GM06990 (cell line): ENCODE measurements around the gene PON2.

Experiments
- DNase-seq: peaks from one replicate; pipeline ENCODE4 v3.0.0-alpha.2; 2011; ENCODE audit not compliant: insufficient read length; ENCODE audit errors: extremely low read depth
- H3K27me3 ChIP-seq: replicated peaks from 2 replicates; pipeline ENCODE4 v1.6.0; 2011; ENCODE audit warnings: low read length; ENCODE audit not compliant: control insufficient read depth, insufficient read depth
- H3K36me3 ChIP-seq: 2 replicates; pipeline ENCODE4 v1.5.1; 2011; ENCODE audit warnings: low read length; ENCODE audit not compliant: control insufficient read depth, insufficient read depth
- H3K4me3 ChIP-seq: replicated peaks from 2 replicates; pipeline ENCODE4 v1.5.1; 2011; ENCODE audit warnings: low read depth, mild to moderate bottlenecking, control low read depth, low read length
- TF ChIP-seq, protein P1 (sequence below): IDR thresholded peaks from 2 replicates; pipeline ENCODE4 v1.5.1; 2011; ENCODE audit warnings: low read length, control low read depth, mild to moderate bottlenecking, inconsistent platforms; ENCODE audit not compliant: insufficient read depth, poor library complexity, severe bottlenecking

PON2 gene

GRCh38 chr7:95436407-95436806, 1.6 kb upstream of the PON2 start:
- no peak for DNase-seq
- TF ChIP-seq, protein P1, sequence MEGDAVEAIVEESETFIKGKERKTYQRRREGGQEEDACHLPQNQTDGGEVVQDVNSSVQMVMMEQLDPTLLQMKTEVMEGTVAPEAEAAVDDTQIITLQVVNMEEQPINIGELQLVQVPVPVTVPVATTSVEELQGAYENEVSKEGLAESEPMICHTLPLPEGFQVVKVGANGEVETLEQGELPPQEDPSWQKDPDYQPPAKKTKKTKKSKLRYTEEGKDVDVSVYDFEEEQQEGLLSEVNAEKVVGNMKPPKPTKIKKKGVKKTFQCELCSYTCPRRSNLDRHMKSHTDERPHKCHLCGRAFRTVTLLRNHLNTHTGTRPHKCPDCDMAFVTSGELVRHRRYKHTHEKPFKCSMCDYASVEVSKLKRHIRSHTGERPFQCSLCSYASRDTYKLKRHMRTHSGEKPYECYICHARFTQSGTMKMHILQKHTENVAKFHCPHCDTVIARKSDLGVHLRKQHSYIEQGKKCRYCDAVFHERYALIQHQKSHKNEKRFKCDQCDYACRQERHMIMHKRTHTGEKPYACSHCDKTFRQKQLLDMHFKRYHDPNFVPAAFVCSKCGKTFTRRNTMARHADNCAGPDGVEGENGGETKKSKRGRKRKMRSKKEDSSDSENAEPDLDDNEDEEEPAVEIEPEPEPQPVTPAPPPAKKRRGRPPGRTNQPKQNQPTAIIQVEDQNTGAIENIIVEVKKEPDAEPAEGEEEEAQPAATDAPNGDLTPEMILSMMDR: no peak
- H3K36me3 ChIP-seq: no peaks in the 10 kb centered on the region
- H3K27me3 ChIP-seq: no peaks in the 10 kb centered on the region
- H3K4me3 ChIP-seq: no peak overlapping the region

DNA sequence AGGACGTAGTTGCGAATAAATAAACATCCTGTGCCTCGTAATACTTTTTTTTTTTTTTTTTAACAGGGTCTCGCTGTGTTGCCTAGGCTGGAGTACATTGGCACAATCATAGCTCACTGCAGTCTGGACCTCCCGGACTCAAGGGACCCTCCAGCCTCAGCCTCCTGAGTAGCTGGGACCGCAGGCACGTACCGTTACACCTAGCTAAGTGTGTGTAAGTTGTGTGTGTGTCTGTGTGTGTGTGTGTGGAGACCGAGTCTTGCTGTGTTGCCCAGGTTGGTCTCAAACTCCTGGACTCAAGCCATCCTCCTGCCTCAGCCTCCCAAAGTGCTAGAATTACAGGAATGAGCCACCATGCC, 573 bp upstream of the PON2 start:
- Histone ChIP-seq H3K27me3 (no peaks in the 10 kb centered on the region), H3K36me3 (no peaks in the 10 kb centered on the region), H3K4me3 (no peak overlapping the region)
- TF ChIP-seq, protein P1: no peak
- DNase-seq: no peak

GRCh38 chr7:95433952-95434556, 774 bp downstream of the PON2 start:
- DNase-seq: peak; percentile 8
- TF ChIP-seq, protein P1: no peak
- no peaks in the 10 kb centered on the region for H3K27me3 ChIP-seq
- H3K4me3 ChIP-seq: peak overlapping the region; percentile 54
- H3K36me3 ChIP-seq: no peaks in the 10 kb centered on the region

- Histone ChIP-seq H3K27me3 (no peaks in the 10 kb centered on the region), H3K36me3 (no peaks in the 10 kb centered on the region), H3K4me3 (no peak overlapping the region)
- DNase-seq: no peak
- TF ChIP-seq, protein P1: no peak
Measured at GRCh38 chr7:95433129-95433528, 1.7 kb downstream of the PON2 start.

DNA sequence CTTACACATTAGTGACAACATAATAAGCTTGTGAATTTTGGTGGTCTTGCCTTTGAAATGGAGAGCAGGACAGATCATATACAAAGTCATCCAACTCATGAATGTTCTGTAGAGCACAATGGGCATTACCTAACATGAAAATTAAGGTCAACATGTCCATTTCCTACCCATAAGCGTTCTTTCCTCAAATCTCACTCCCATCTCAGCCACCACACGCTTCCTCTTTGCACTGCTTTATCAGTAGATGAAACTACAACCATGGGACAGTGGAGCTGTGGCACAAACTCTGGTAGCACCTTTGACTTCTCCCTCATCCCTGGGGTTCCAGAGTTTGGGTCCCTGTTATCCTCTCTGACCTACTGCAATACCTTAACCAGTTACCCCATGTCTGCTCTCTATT, 2.2 kb downstream of the PON2 start:
- TF ChIP-seq, protein P1: no peak
- H3K4me3 ChIP-seq: no peak overlapping the region
- no peaks in the 10 kb centered on the region for H3K27me3 ChIP-seq
- H3K36me3 ChIP-seq: no peaks in the 10 kb centered on the region
- DNase-seq: no peak

- Histone ChIP-seq H3K27me3 (no peaks in the 10 kb centered on the region), H3K4me3 (no peak overlapping the region), H3K36me3 (no peaks in the 10 kb centered on the region)
- no peak for DNase-seq
- TF ChIP-seq, protein P1: no peak
Measured at GRCh38 chr7:95430864-95431263, 4.0 kb downstream of the PON2 start.
